Measurements from ENCODE around the gene CLCN5.

CLCN5 gene

GRCh38 chrX:49978176-49978575, 55.8 kb downstream of the CLCN5 start:
- H3K4me3 ChIP-seq (ENCODE audit: low read length): no peak overlapping the region
- DNase-seq: no peak
- H4K20me1 ChIP-seq (ENCODE audit: insufficient read depth, low read length): no peaks in the 10 kb centered on the region
- H3K9me2 ChIP-seq (replicated peaks; ENCODE audit: insufficient read depth, low read length): no peaks in the 10 kb centered on the region
- no peak overlapping the region for H3K9ac ChIP-seq (ENCODE audit: low read length)
- no peaks in the 10 kb centered on the region for H3K27me3 ChIP-seq (replicated peaks; ENCODE audit: insufficient read depth, low read length)
- no peak overlapping the region for H2AFZ ChIP-seq (ENCODE audit: low read length)
- no peak overlapping the region for H3K4me2 ChIP-seq (ENCODE audit: low read depth, low read length)
- H3K79me2 ChIP-seq (ENCODE audit: low read length): no peaks in the 10 kb centered on the region
- H3K36me3 ChIP-seq (replicated peaks; ENCODE audit: insufficient read depth, low read length): no peaks in the 10 kb centered on the region
- H3K9me3 ChIP-seq (replicated peaks; ENCODE audit: insufficient read depth, low read length): no peaks in the 10 kb centered on the region
- H3F3A ChIP-seq (ENCODE audit: insufficient read depth, low read length): no peaks in the 10 kb centered on the region
- no peak overlapping the region for H3K27ac ChIP-seq (ENCODE audit: low read length)
- TF ChIP-seq CTCF (IDR thresholded peaks at IDR 0.05; ENCODE audit: low read length): no peak
- no peak for TF ChIP-seq EZH2 (optimal IDR thresholded peaks at IDR 0.05; ENCODE audit: low read depth, low read length)
- TF ChIP-seq EZH2phosphoT487 (IDR thresholded peaks at IDR 0.05; ENCODE audit: low read length): no peak
- H3K4me1 ChIP-seq (ENCODE audit: low read length): no peaks in the 10 kb centered on the region

- TF ChIP-seq EZH2phosphoT487 (IDR thresholded peaks at IDR 0.05; ENCODE audit: low read length) (no peak), CTCF (IDR thresholded peaks at IDR 0.05; ENCODE audit: low read length) (no peak), EZH2 (optimal IDR thresholded peaks at IDR 0.05; ENCODE audit: low read depth, low read length) (no peak)
- Histone ChIP-seq H3K9ac (ENCODE audit: low read length) (no peak overlapping the region), H3K36me3 (replicated peaks; ENCODE audit: insufficient read depth, low read length) (no peaks in the 10 kb centered on the region), H3K9me3 (replicated peaks; ENCODE audit: insufficient read depth, low read length) (no peaks in the 10 kb centered on the region), H3K4me1 (ENCODE audit: low read length) (no peaks in the 10 kb centered on the region), H2AFZ (ENCODE audit: low read length) (no peak overlapping the region), H3K27me3 (replicated peaks; ENCODE audit: insufficient read depth, low read length) (no peaks in the 10 kb centered on the region), H3K9me2 (replicated peaks; ENCODE audit: insufficient read depth, low read length) (no peaks in the 10 kb centered on the region), H3K27ac (ENCODE audit: low read length) (no peak overlapping the region), H3F3A (ENCODE audit: insufficient read depth, low read length) (no peaks in the 10 kb centered on the region), H3K4me2 (ENCODE audit: low read depth, low read length) (no peak overlapping the region), H4K20me1 (ENCODE audit: insufficient read depth, low read length) (no peaks in the 10 kb centered on the region), H3K4me3 (ENCODE audit: low read length) (no peak overlapping the region), H3K79me2 (ENCODE audit: low read length) (no peaks in the 10 kb centered on the region)
- DNase-seq: no peak
These were observed 63.7 kb downstream of the CLCN5 start for GRCh38 chrX:49986058-49986457.

- H3K4me1 ChIP-seq (ENCODE audit: low read length): no peaks in the 10 kb centered on the region
- no peaks in the 10 kb centered on the region for H4K20me1 ChIP-seq (ENCODE audit: insufficient read depth, low read length)
- H2AFZ ChIP-seq (ENCODE audit: low read length): no peak overlapping the region
- no peak for DNase-seq
- H3F3A ChIP-seq (ENCODE audit: insufficient read depth, low read length): no peaks in the 10 kb centered on the region
- H3K9me2 ChIP-seq (replicated peaks; ENCODE audit: insufficient read depth, low read length): no peaks in the 10 kb centered on the region
- TF ChIP-seq CTCF (IDR thresholded peaks at IDR 0.05; ENCODE audit: low read length) (no peak), EZH2phosphoT487 (IDR thresholded peaks at IDR 0.05; ENCODE audit: low read length) (no peak), EZH2 (optimal IDR thresholded peaks at IDR 0.05; ENCODE audit: low read depth, low read length) (no peak)
- H3K36me3 ChIP-seq (replicated peaks; ENCODE audit: insufficient read depth, low read length): no peaks in the 10 kb centered on the region
- H3K4me3 ChIP-seq (ENCODE audit: low read length): no peak overlapping the region
- no peak overlapping the region for H3K4me2 ChIP-seq (ENCODE audit: low read depth, low read length)
- no peak overlapping the region for H3K9ac ChIP-seq (ENCODE audit: low read length)
- no peaks in the 10 kb centered on the region for H3K79me2 ChIP-seq (ENCODE audit: low read length)
- H3K27ac ChIP-seq (ENCODE audit: low read length): no peak overlapping the region
- no peaks in the 10 kb centered on the region for H3K9me3 ChIP-seq (replicated peaks; ENCODE audit: insufficient read depth, low read length)
- no peaks in the 10 kb centered on the region for H3K27me3 ChIP-seq (replicated peaks; ENCODE audit: insufficient read depth, low read length)
These were observed 65.3 kb downstream of the CLCN5 start for GRCh38 chrX:49987651-49988050.
